Measurements from ENCODE around the gene BLACAT1. TPM values are rescaled to one million over a fixed set of nuclear protein-coding genes. Genes with fewer than 3 reads are reported as not detected.

BLACAT1 gene
- total RNA-seq, 1 experiment from 2014 or later, result 0.34 TPM

- no TSS peak for BruUV-seq (replicated peaks)
- Mint-ChIP-seq H3K4me1 (ENCODE audit: low read depth, unreplicated experiment) (no peaks in the 10 kb centered on the region), H3K27ac (ENCODE audit: unreplicated experiment) (no peak overlapping the region), H3K4me3 (ENCODE audit: unreplicated experiment) (no peak overlapping the region), H3K9me3 (ENCODE audit: unreplicated experiment) (no peaks in the 10 kb centered on the region), H3K36me3 (ENCODE audit: insufficient read depth, unreplicated experiment) (no peaks in the 10 kb centered on the region), H3K27me3 (ENCODE audit: insufficient read depth, unreplicated experiment) (peaks cover 34% of the 10 kb centered on the region)
- ChIA-PET POLR2A (no interaction called here), CTCF (interaction anchor here (0.9 to 1.3 kb wide), 3 partner anchors 60 to 100 kb away, joined by 4 to 6 read pairs (median 5); no protein-coding TSS in a partner anchor)
- no peak overlapping the region for H3K4me3 ChIP-seq (ENCODE audit: low read depth, low read length)
- no peak for DNase-seq
- no peaks in the 10 kb centered on the region for H3K9me3 ChIP-seq
- H3K27me3 ChIP-seq (replicated peaks; ENCODE audit: control insufficient read depth, insufficient read depth, low read length), result no peaks in the 10 kb centered on the region; the same call in 1 of the 2 replicates
- TF ChIP-seq CTCF (IDR thresholded peaks at IDR 0.05; ENCODE audit: insufficient read depth in 1 of 2, low read depth in 1 of 2, low read length in 1 of 2, severe bottlenecking in 1 of 2, unreplicated experiment in 1 of 2), result no peak
- no peaks in the 10 kb centered on the region for H3K4me1 ChIP-seq
- no peaks in the 10 kb centered on the region for H3K36me3 ChIP-seq (ENCODE audit: control insufficient read depth, insufficient read depth, low read length)
- intact Hi-C loops (cut with micrococcal nuclease; ENCODE audit: unreplicated experiment), result no loop called here
Measured at GRCh38 chr1:205424901-205425600, 30.8 kb downstream of the BLACAT1 start.

GRCh38 chr1:205423814-205424399 lies 31.9 kb downstream of the BLACAT1 start:
- Mint-ChIP-seq H3K36me3 (ENCODE audit: insufficient read depth, unreplicated experiment) (no peaks in the 10 kb centered on the region), H3K4me1 (ENCODE audit: low read depth, unreplicated experiment) (no peaks in the 10 kb centered on the region), H3K9me3 (ENCODE audit: unreplicated experiment) (no peaks in the 10 kb centered on the region), H3K4me3 (ENCODE audit: unreplicated experiment) (no peak overlapping the region), H3K27me3 (ENCODE audit: insufficient read depth, unreplicated experiment) (peaks cover 32% of the 10 kb centered on the region), H3K27ac (ENCODE audit: unreplicated experiment) (no peak overlapping the region)
- no TSS peak for BruUV-seq (replicated peaks)
- Histone ChIP-seq H3K36me3 (ENCODE audit: control insufficient read depth, insufficient read depth, low read length) (no peaks in the 10 kb centered on the region), H3K4me3 (ENCODE audit: low read depth, low read length) (no peak overlapping the region), H3K27me3 (replicated peaks; ENCODE audit: control insufficient read depth, insufficient read depth, low read length) (no peaks in the 10 kb centered on the region; the same call in 1 of the 2 replicates), H3K9me3 (no peaks in the 10 kb centered on the region), H3K4me1 (no peaks in the 10 kb centered on the region)
- POLR2A ChIA-PET, result no interaction called here
- no peak for TF ChIP-seq CTCF (IDR thresholded peaks at IDR 0.05; ENCODE audit: insufficient read depth in 1 of 2, low read depth in 1 of 2, low read length in 1 of 2, severe bottlenecking in 1 of 2, unreplicated experiment in 1 of 2)
- DNase-seq, result no peak
- intact Hi-C loops (cut with micrococcal nuclease; ENCODE audit: unreplicated experiment), result loop anchor here (1.0 kb wide), 1 partner anchor 61 kb away; no protein-coding TSS in a partner anchor
- CTCF ChIA-PET, result interaction anchor here (0.9 to 1.7 kb wide), 3 partner anchors 62 to 101 kb away, joined by 4 to 13 read pairs (median 6); no protein-coding TSS in a partner anchor

GRCh38 chr1:205422993-205423642 lies 32.7 kb downstream of the BLACAT1 start:
- no peak overlapping the region for H3K4me3 ChIP-seq (ENCODE audit: low read depth, low read length)
- ChIA-PET CTCF (interaction anchor here (1.7 kb wide), 1 partner anchor 62 kb away, joined by 13 read pairs; no protein-coding TSS in a partner anchor), POLR2A (no interaction called here)
- no peaks in the 10 kb centered on the region for H3K36me3 Mint-ChIP-seq (ENCODE audit: insufficient read depth, unreplicated experiment)
- TF ChIP-seq CTCF (IDR thresholded peaks at IDR 0.05; ENCODE audit: insufficient read depth in 1 of 2, low read depth in 1 of 2, low read length in 1 of 2, severe bottlenecking in 1 of 2, unreplicated experiment in 1 of 2), result peak in 1 of 2 experiments; percentile 28
- H3K9me3 ChIP-seq, result no peaks in the 10 kb centered on the region
- H3K9me3 Mint-ChIP-seq (ENCODE audit: unreplicated experiment), result no peaks in the 10 kb centered on the region
- H3K4me3 Mint-ChIP-seq (ENCODE audit: unreplicated experiment), result no peak overlapping the region
- intact Hi-C loops (cut with micrococcal nuclease; ENCODE audit: unreplicated experiment), result loop anchor here (1.0 kb wide), 1 partner anchor 62 kb away; no protein-coding TSS in a partner anchor
- no peak for DNase-seq
- H3K4me1 Mint-ChIP-seq (ENCODE audit: low read depth, unreplicated experiment), result no peaks in the 10 kb centered on the region
- H3K4me1 ChIP-seq, result no peaks in the 10 kb centered on the region
- peaks cover 28% of the 10 kb centered on the region for H3K27me3 Mint-ChIP-seq (ENCODE audit: insufficient read depth, unreplicated experiment)
- H3K27me3 ChIP-seq (replicated peaks; ENCODE audit: control insufficient read depth, insufficient read depth, low read length), result no peaks in the 10 kb centered on the region; the same call in 1 of the 2 replicates
- no peak overlapping the region for H3K27ac Mint-ChIP-seq (ENCODE audit: unreplicated experiment)
- no peaks in the 10 kb centered on the region for H3K36me3 ChIP-seq (ENCODE audit: control insufficient read depth, insufficient read depth, low read length)
- BruUV-seq (replicated peaks), result no TSS peak

All from Caco-2 (cell line).